HepG2 (cell line): Measurements from ENCODE around the gene ARHGEF40. TPM values are rescaled to one million over a fixed set of nuclear protein-coding genes. Genes with fewer than 3 reads are reported as not detected.

ENCODE experiments used
- ELF3 ChIP-seq: IDR thresholded peaks from 2 replicates; pipeline ENCODE4 v1.6.1; 2016; ENCODE audit warnings: missing genetic modification reagents, missing compliant biosample characterization
- EZH2 ChIP-seq: conservative IDR thresholded peaks from 2 replicates; pipeline ENCODE4 v1.6.1; 2012; ENCODE audit warnings: mild to moderate bottlenecking, low read depth, low read length, moderate library complexity
- FOXK2 ChIP-seq: fragments of 450-650 bp; IDR thresholded peaks from 2 replicates; pipeline ENCODE4 v1.6.1; 2016
- HHEX ChIP-seq: IDR thresholded peaks from 2 replicates; pipeline ENCODE4 v1.6.1; 2016; ENCODE audit warnings: control low read depth
- HOXA7 ChIP-seq: sonication (generic); formaldehyde crosslinking; IDR thresholded peaks from 2 replicates; pipeline ENCODE4 v1.8.1; 2022; ENCODE audit warnings: mild to moderate bottlenecking, missing genetic modification reagents, moderate library complexity
- MYC ChIP-seq: sonication (generic); formaldehyde crosslinking; IDR thresholded peaks from 2 replicates; pipeline ENCODE4 v1.9.0; 2021; ENCODE audit warnings: missing genetic modification reagents, borderline replicate concordance
- POLR2AphosphoS5 ChIP-seq: IDR thresholded peaks from 2 replicates; pipeline ENCODE4 v1.6.1; 2012; ENCODE audit warnings: low read depth, low read length
- SNAI1 ChIP-seq: sonication (generic); formaldehyde crosslinking; IDR thresholded peaks from 2 replicates; pipeline ENCODE4 v1.5.0; 2020; ENCODE audit warnings: mild to moderate bottlenecking, missing genetic modification reagents, borderline replicate concordance
- SNAPC2 ChIP-seq: sonication (generic); formaldehyde crosslinking; IDR thresholded peaks from 2 replicates; pipeline ENCODE4 v1.8.1; 2022; ENCODE audit warnings: mild to moderate bottlenecking, missing genetic modification reagents
- TCF7L2 ChIP-seq: IDR thresholded peaks from 2 replicates; pipeline ENCODE4 v1.6.1; 2011; ENCODE audit warnings: mild to moderate bottlenecking, low read depth, low read length, moderate library complexity
- ZMYM4 ChIP-seq: sonication (generic); formaldehyde crosslinking; IDR thresholded peaks from 2 replicates; pipeline ENCODE4 v1.8.1; 2023; ENCODE audit warnings: mild to moderate bottlenecking, missing genetic modification reagents
- ZNF234 ChIP-seq: sonication (generic); formaldehyde crosslinking; conservative IDR thresholded peaks from 2 replicates; pipeline ENCODE4 v1.5.1; 2020; ENCODE audit warnings: mild to moderate bottlenecking, missing genetic modification reagents
- ZNF430 ChIP-seq: sonication (generic); formaldehyde crosslinking; IDR thresholded peaks from 2 replicates; pipeline ENCODE4 v1.9.0; 2021; ENCODE audit warnings: mild to moderate bottlenecking, missing genetic modification reagents
- ZNF484 ChIP-seq: sonication (generic); formaldehyde crosslinking; IDR thresholded peaks from 2 replicates; pipeline ENCODE4 v1.5.1; 2020; ENCODE audit warnings: mild to moderate bottlenecking, low read depth, missing genetic modification reagents, borderline replicate concordance
- ZNF724P ChIP-seq: sonication (generic); formaldehyde crosslinking; IDR thresholded peaks from 2 replicates; pipeline ENCODE4 v1.8.0; 2022; ENCODE audit warnings: missing genetic modification reagents, borderline replicate concordance
- polyA plus RNA-seq, 8 experiments: library from polyadenylated mRNA; depleted of rRNA in 3 of 8; stranded (reverse) in 7 of 8; unstranded in 1 of 8; fragments of >200 nt; fragmentation: Illumina TruSeq in 4 of 8; extraction: Trizol in 4 of 8; gene quantifications; 2 replicates each; pipeline versions ENCODE4 v1.2.1 to v1.2.3, GENCODE V29; 2011 to 2016; ENCODE audit warnings: low read depth in 4 of 8, missing spikeins in 1 of 8, mixed read lengths in 1 of 8; ENCODE audit not compliant: insufficient read depth in 1 of 8
- total RNA-seq, 5 experiments: library from RNA; depleted of rRNA; stranded (reverse); fragments of >200 nt; fragmentation: Illumina TruSeq; extraction: Trizol; gene quantifications; 2 replicates each; pipeline ENCODE4 v1.2.3, GENCODE V29; 2016; ENCODE audit warnings: low read depth in 1 of 5
- TF ChIP-seq, protein P1 (sequence below): sonication (generic); formaldehyde crosslinking; IDR thresholded peaks from 2 replicates; pipeline ENCODE4 v1.8.1; 2022; ENCODE audit warnings: low read depth, mild to moderate bottlenecking, missing genetic modification reagents
- TF ChIP-seq, protein P2 (sequence below): sonication (generic); formaldehyde crosslinking; IDR thresholded peaks from 2 replicates; pipeline ENCODE4 v1.9.0; 2021; ENCODE audit warnings: mild to moderate bottlenecking, missing genetic modification reagents
- TF ChIP-seq, protein P3 (sequence below): sonication (generic); formaldehyde crosslinking; IDR thresholded peaks from 2 replicates; pipeline ENCODE4 v1.4.0; 2020; ENCODE audit warnings: missing genetic modification reagents
- TF ChIP-seq, protein P4 (sequence below): sonication (generic); formaldehyde crosslinking; IDR thresholded peaks from 2 replicates; pipeline ENCODE4 v1.5.1; 2020; ENCODE audit warnings: mild to moderate bottlenecking, missing genetic modification reagents, moderate library complexity

Gene ARHGEF40
- total and polyA plus RNA-seq, 2 of the 13 experiments (the other 11 are each of a cell fraction or from before 2014, with no cell fraction given), result 28.1 to 78.1 TPM

DNA sequence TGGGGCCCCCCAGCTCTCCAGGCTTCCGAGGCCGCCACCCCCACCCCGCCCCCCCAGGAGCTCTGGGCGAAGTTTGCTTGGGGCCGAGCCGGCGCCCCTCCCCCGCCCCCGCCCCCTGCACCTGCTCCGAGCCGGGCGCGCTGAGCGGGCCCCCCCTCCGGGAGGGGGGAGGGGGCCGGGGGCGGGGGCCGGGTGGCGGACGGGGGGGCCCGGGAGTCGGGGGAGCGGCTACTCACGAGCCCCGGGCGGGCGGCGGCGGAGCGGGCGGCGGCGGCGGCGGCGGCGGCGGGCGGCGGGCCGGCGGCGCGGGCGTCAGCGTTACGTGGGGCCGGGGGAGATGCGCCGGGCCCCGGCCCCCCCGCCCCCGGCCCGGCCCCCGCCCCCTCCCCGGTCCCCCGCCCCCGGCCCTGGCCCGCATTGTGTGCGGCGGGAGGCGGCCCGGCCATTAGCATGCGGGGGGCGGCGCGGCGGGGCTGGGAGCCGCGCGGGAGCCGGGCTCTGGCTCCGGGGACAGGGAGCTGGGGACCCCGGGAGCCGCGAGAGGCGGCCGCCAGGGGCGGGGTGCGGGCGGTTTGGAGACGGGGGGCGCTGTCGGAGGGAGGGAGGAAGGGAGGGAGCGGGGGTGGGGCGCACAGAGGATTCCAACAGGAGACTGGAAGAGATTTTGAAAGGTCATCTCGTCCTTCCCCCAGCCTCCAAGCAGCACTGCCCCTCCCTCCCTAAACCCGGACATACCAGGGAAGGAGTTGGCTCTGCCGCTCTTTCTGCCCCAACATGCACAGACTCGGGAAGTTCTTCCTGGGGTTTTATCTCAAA is 28.2 kb downstream of the ARHGEF40 start, which contains the start of gene ZNF219 (continued):
- TF ChIP-seq ZNF234 (CRISPR knock-in tag) (no peak), HOXA7 (CRISPR knock-in tag) (no peak), MYC (CRISPR knock-in tag) (no peak), ZNF430 (CRISPR knock-in tag) (no peak), SNAI1 (no peak), ELF3 (CRISPR knock-in tag) (no peak), EZH2 (no peak), HHEX (CRISPR knock-in tag) (no peak), POLR2AphosphoS5 (peak; percentile 77), ZMYM4 (CRISPR knock-in tag) (peak; percentile 10; the same call in 1 of the 2 replicates), TCF7L2 (no peak), SNAPC2 (CRISPR knock-in tag) (no peak), FOXK2 (no peak), ZNF724P (CRISPR knock-in tag) (no peak), ZNF484 (no peak)
- TF ChIP-seq, protein P1, sequence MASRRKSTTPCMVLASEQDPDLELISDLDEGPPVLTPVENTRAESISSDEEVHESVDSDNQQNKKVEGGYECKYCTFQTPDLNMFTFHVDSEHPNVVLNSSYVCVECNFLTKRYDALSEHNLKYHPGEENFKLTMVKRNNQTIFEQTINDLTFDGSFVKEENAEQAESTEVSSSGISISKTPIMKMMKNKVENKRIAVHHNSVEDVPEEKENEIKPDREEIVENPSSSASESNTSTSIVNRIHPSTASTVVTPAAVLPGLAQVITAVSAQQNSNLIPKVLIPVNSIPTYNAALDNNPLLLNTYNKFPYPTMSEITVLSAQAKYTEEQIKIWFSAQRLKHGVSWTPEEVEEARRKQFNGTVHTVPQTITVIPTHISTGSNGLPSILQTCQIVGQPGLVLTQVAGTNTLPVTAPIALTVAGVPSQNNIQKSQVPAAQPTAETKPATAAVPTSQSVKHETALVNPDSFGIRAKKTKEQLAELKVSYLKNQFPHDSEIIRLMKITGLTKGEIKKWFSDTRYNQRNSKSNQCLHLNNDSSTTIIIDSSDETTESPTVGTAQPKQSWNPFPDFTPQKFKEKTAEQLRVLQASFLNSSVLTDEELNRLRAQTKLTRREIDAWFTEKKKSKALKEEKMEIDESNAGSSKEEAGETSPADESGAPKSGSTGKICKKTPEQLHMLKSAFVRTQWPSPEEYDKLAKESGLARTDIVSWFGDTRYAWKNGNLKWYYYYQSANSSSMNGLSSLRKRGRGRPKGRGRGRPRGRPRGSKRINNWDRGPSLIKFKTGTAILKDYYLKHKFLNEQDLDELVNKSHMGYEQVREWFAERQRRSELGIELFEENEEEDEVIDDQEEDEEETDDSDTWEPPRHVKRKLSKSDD, result no peak
- TF ChIP-seq, protein P2, sequence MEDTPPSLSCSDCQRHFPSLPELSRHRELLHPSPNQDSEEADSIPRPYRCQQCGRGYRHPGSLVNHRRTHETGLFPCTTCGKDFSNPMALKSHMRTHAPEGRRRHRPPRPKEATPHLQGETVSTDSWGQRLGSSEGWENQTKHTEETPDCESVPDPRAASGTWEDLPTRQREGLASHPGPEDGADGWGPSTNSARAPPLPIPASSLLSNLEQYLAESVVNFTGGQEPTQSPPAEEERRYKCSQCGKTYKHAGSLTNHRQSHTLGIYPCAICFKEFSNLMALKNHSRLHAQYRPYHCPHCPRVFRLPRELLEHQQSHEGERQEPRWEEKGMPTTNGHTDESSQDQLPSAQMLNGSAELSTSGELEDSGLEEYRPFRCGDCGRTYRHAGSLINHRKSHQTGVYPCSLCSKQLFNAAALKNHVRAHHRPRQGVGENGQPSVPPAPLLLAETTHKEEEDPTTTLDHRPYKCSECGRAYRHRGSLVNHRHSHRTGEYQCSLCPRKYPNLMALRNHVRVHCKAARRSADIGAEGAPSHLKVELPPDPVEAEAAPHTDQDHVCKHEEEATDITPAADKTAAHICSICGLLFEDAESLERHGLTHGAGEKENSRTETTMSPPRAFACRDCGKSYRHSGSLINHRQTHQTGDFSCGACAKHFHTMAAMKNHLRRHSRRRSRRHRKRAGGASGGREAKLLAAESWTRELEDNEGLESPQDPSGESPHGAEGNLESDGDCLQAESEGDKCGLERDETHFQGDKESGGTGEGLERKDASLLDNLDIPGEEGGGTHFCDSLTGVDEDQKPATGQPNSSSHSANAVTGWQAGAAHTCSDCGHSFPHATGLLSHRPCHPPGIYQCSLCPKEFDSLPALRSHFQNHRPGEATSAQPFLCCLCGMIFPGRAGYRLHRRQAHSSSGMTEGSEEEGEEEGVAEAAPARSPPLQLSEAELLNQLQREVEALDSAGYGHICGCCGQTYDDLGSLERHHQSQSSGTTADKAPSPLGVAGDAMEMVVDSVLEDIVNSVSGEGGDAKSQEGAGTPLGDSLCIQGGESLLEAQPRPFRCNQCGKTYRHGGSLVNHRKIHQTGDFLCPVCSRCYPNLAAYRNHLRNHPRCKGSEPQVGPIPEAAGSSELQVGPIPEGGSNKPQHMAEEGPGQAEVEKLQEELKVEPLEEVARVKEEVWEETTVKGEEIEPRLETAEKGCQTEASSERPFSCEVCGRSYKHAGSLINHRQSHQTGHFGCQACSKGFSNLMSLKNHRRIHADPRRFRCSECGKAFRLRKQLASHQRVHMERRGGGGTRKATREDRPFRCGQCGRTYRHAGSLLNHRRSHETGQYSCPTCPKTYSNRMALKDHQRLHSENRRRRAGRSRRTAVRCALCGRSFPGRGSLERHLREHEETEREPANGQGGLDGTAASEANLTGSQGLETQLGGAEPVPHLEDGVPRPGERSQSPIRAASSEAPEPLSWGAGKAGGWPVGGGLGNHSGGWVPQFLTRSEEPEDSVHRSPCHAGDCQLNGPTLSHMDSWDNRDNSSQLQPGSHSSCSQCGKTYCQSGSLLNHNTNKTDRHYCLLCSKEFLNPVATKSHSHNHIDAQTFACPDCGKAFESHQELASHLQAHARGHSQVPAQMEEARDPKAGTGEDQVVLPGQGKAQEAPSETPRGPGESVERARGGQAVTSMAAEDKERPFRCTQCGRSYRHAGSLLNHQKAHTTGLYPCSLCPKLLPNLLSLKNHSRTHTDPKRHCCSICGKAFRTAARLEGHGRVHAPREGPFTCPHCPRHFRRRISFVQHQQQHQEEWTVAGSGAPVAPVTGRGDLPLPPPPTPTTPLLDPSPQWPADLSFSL (CRISPR knock-in tag), result no peak
- TF ChIP-seq, protein P3, sequence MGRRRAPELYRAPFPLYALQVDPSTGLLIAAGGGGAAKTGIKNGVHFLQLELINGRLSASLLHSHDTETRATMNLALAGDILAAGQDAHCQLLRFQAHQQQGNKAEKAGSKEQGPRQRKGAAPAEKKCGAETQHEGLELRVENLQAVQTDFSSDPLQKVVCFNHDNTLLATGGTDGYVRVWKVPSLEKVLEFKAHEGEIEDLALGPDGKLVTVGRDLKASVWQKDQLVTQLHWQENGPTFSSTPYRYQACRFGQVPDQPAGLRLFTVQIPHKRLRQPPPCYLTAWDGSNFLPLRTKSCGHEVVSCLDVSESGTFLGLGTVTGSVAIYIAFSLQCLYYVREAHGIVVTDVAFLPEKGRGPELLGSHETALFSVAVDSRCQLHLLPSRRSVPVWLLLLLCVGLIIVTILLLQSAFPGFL, result no peak
- TF ChIP-seq, protein P4, sequence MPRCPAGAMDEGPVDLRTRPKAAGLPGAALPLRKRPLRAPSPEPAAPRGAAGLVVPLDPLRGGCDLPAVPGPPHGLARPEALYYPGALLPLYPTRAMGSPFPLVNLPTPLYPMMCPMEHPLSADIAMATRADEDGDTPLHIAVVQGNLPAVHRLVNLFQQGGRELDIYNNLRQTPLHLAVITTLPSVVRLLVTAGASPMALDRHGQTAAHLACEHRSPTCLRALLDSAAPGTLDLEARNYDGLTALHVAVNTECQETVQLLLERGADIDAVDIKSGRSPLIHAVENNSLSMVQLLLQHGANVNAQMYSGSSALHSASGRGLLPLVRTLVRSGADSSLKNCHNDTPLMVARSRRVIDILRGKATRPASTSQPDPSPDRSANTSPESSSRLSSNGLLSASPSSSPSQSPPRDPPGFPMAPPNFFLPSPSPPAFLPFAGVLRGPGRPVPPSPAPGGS (CRISPR knock-in tag), result no peak
